Stimulated activated naive CD8-positive, alpha-beta T cell treated with anti-CD3 and anti-CD28 coated beads, Interleukin-15, Interleukin-2, amounts not matched to agents 100 ng/mL and 50 ng/mL, for 24 hours (primary cell): Measurements from ENCODE around the gene ACO2.
"Not testable (repeated sequence)": the region's sequence is repeated elsewhere in the genome, so short reads cannot be mapped to it uniquely, and the experiment has no call there.

Experiments used
- H3K27ac Mint-ChIP-seq: one replicate; pipeline ENCODE4 v1.8.0; 2021; ENCODE audit warnings: mild to moderate bottlenecking, mixed read lengths
- H3K27me3 Mint-ChIP-seq: one replicate; pipeline ENCODE4 v1.8.0; 2021; ENCODE audit warnings: mixed read lengths
- H3K36me3 Mint-ChIP-seq: one replicate; pipeline ENCODE4 v1.8.0; 2021; ENCODE audit warnings: low read depth, mixed read lengths
- H3K4me1 Mint-ChIP-seq: one replicate; pipeline ENCODE4 v1.8.0; 2021; ENCODE audit warnings: low read depth, mixed read lengths
- H3K4me3 Mint-ChIP-seq: one replicate; pipeline ENCODE4 v1.8.0; 2021; ENCODE audit warnings: mild to moderate bottlenecking, mixed read lengths
- H3K9me3 Mint-ChIP-seq: one replicate; pipeline ENCODE4 v1.8.0; 2021; ENCODE audit warnings: mixed read lengths

The ACO2 gene

GRCh38 chr22:41571786-41572185, 102.9 kb downstream of the ACO2 start:
- no peak overlapping the region for H3K4me3 Mint-ChIP-seq

GRCh38 chr22:41572305-41572704, 103.4 kb downstream of the ACO2 start:
- H3K36me3 Mint-ChIP-seq, H3K4me1 Mint-ChIP-seq, H3K9me3 Mint-ChIP-seq, H3K27me3 Mint-ChIP-seq, H3K4me3 Mint-ChIP-seq, H3K27ac Mint-ChIP-seq: not testable (repeated sequence)

More at GRCh38 chr22:41571786-41572185, 102.9 kb downstream of the ACO2 start:
- H3K9me3 Mint-ChIP-seq = no peaks in the 10 kb centered on the region
- no peaks in the 10 kb centered on the region for H3K27me3 Mint-ChIP-seq
- H3K27ac Mint-ChIP-seq = no peak overlapping the region
- peaks cover 3% of the 10 kb centered on the region for H3K36me3 Mint-ChIP-seq
- no peaks in the 10 kb centered on the region for H3K4me1 Mint-ChIP-seq

GRCh38 chr22:41573677-41574076, 104.8 kb downstream of the ACO2 start:
- Mint-ChIP-seq H3K9me3 (no peaks in the 10 kb centered on the region), H3K4me3 (no peak overlapping the region), H3K27me3 (no peaks in the 10 kb centered on the region), H3K27ac (no peak overlapping the region), H3K4me1 (no peaks in the 10 kb centered on the region), H3K36me3 (peaks cover 3% of the 10 kb centered on the region)

GRCh38 chr22:41574847-41575381, 106.0 kb downstream of the ACO2 start:
- H3K27ac Mint-ChIP-seq = no peak overlapping the region
- peaks cover 3% of the 10 kb centered on the region for H3K36me3 Mint-ChIP-seq
- H3K4me3 Mint-ChIP-seq = no peak overlapping the region
- no peaks in the 10 kb centered on the region for H3K4me1 Mint-ChIP-seq
- H3K9me3 Mint-ChIP-seq = no peaks in the 10 kb centered on the region
- H3K27me3 Mint-ChIP-seq = no peaks in the 10 kb centered on the region

GRCh38 chr22:41575533-41575932, 106.6 kb downstream of the ACO2 start:
- Mint-ChIP-seq H3K27ac (no peak overlapping the region), H3K4me3 (no peak overlapping the region), H3K4me1 (no peaks in the 10 kb centered on the region), H3K36me3 (peaks cover 8% of the 10 kb centered on the region), H3K27me3 (no peaks in the 10 kb centered on the region), H3K9me3 (no peaks in the 10 kb centered on the region)

GRCh38 chr22:41576877-41577276, 108.0 kb downstream of the ACO2 start:
- no peaks in the 10 kb centered on the region for H3K4me1 Mint-ChIP-seq
- H3K36me3 Mint-ChIP-seq = peaks cover 8% of the 10 kb centered on the region

GRCh38 chr22:41578114-41578513, 109.2 kb downstream of the ACO2 start:
- Mint-ChIP-seq H3K9me3 (no peaks in the 10 kb centered on the region), H3K4me3 (no peak overlapping the region), H3K27me3 (no peaks in the 10 kb centered on the region), H3K4me1 (no peaks in the 10 kb centered on the region), H3K27ac (no peak overlapping the region), H3K36me3 (peaks cover 8% of the 10 kb centered on the region)

More at GRCh38 chr22:41576877-41577276, 108.0 kb downstream of the ACO2 start:
- Mint-ChIP-seq H3K27ac (no peak overlapping the region), H3K9me3 (no peaks in the 10 kb centered on the region), H3K27me3 (no peaks in the 10 kb centered on the region), H3K4me3 (no peak overlapping the region)
